Sciatic nerve (tissue), 2 donors: ENCODE data around the gene PRPF40A. TPM values are rescaled to one million over a fixed set of nuclear protein-coding genes. Genes with fewer than 3 reads are reported as not detected.
A peak's percentile ranks its signal among the peaks of the same experiment; 100 is the strongest.

Source experiments
- ATAC-seq: fragments of 200-7000 bp; cut with Tn5 transposase; one replicate; pipeline ENCODE4 v1.9.1; 2020; ENCODE audit warnings: mild to moderate bottlenecking, moderate library complexity
- DNase-seq: peaks from one replicate; pipeline ENCODE4 v3.0.0-alpha.2; 2020; ENCODE audit warnings: low spot score
- intact Hi-C: fragments of 100-400 bp; cut with DNase I; formaldehyde crosslinking; loops from one replicate; pipeline ENCODE4 v1.14.2; 2022
- total RNA-seq: library from RNA; stranded (reverse); fragmentation: NEBNext Ultra II Directional; extraction: Animal tissue kit (Norgen Biotek cat#: 25700); gene quantifications from one replicate; pipeline ENCODE4 v1.2.1, GENCODE V29; 2021
- donor health status: DM: no; HTN: no; CAD: no.
- donor health status: DM: no; HTN: no; CAD: no.

Gene PRPF40A
- total RNA-seq, 1 donor from 2014 or later: 88.8 TPM

DNA sequence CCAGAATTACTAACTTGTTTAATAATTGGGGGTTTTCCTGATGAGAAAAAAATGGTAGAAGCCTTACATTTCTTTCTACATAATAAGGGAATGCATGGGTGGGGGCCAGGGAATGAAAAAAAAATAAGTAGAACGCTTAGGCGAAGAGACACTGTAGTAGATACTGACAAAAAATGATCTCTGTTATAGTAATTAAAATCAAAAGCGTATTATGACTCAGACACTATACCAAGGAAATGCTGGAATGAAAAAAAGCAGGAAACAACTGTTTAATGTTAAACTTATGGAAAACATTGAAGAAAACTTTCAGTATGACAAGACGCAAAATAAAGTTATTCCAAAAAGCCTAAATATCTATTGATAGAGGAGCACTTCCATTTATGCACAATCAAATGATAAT lies 42.9 kb downstream of the PRPF40A start:
- intact Hi-C loops: no loop called here
- ATAC-seq: no peak
- no peak for DNase-seq

DNA sequence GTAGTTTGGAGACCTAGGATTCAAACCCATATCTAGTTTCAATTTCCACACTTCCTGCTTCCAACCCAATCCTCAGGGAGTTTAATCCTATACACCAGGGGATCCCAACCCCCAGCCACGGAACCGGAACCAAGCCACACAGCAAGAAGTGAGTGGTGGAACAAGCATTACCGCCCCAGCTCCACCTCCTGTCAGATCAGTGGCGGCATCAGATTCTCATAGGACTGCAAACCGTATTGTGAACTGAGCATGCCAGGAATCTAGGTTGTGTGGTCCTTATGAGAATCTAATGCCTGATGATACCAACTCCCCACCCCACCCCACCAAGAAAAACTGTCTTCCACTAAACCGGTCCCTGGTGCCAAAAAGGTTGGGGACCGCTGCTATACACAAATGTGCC lies 52.5 kb downstream of the PRPF40A start:
- no peak for ATAC-seq

DNA sequence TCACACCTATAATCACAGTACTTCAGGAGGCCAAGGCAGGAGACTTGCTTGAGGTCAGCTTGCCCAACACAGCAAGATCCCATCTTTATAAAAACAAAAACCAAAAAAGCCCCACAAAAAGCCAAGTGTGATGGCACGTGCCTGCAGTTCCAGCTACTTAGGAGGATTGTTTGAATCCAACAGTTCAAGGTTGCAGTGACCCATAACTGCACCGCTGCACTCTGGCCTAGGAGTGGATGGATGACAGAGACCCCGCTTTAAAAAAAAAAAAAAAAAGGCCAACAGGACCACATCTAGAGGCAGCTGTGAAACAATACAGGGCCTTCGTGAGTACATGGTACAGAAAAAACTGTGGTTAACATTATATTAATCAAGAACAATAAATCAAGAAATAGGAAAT lies 56.2 kb downstream of the PRPF40A start:
- ATAC-seq: no peak
- DNase-seq: no peak
- intact Hi-C loops: no loop called here

More for the DNA sequence above, 52.5 kb downstream of the PRPF40A start:
- intact Hi-C loops: no loop called here
- no peak for DNase-seq

GRCh38 chr2:152658221-152658620 lies 59.0 kb downstream of the PRPF40A start:
- DNase-seq (no peak), ATAC-seq (no peak)
- intact Hi-C loops: no loop called here

- intact Hi-C loops: no loop called here
- no peak for DNase-seq
- ATAC-seq: no peak
Measured at GRCh38 chr2:152657043-152657442, 60.2 kb downstream of the PRPF40A start.

DNA sequence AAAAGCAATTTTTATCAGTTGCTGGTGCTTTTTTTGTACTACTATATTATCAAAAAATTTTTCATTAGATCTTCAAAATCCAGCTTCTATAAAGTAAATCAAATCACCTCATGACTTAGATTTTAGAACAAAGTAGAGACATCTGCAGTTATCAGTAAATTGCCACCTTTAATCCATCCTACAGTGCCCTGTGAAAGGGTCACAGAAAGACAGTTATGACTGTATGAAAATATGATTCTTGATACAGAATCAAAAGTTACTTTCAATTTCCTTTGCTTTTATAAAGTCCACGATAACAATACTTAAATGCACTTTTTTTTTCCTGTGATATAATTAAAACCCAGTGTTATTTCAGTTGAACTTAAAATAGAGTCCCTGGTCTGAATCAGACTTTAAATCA lies 61.4 kb downstream of the PRPF40A start:
- no peak for ATAC-seq
- DNase-seq: no peak
- intact Hi-C loops: no loop called here

DNA sequence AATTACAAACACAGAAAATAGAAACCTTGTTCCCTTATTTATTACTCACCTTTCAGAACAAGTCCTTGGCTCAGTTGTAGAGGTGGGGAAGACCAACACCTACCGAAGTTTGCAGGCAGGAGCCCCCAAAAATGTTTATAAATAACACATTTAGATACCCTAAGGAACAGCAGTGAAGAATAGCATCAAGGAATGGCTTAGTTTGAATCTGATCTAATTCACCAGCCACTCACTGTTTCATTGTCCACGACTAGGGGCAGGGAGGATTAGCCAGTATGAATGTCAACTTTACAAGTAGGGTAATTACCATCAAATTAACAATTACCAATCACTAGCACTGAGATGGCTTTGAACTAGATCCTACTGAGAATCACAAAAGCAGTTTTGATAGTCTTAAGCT lies 65.4 kb downstream of the PRPF40A start:
- ATAC-seq (no peak), DNase-seq (no peak)
- intact Hi-C loops: no loop called here

DNA sequence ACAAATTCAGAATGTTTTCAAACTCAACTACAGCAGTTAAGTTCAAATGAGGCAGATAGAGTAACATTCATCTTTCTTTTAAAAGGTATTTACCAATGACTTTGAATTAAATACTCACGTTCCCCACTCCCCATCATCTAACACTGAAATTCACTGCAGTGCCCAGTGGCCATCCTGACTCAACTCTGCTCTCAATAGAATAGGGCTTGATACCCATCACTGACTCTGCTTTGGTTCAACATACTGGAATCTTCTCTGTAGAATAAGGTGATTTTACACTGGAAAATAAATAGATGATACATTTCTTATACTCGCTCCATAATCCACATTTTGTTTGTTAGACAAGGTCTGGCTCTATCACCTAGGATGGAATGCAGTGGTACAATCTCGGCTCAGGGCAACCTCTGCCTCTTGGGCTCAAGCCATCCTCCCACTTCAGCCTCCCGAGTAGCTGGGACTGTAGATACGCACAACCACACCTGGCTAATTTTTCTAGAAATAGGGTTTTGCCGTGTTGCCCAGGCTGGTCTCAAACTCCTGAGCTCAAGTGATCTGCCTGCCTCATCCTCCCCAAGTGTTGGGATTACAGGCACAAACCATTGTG lies 66.4 kb downstream of the PRPF40A start:
- intact Hi-C loops: no loop called here
- ATAC-seq: no peak
- no peak for DNase-seq

DNA sequence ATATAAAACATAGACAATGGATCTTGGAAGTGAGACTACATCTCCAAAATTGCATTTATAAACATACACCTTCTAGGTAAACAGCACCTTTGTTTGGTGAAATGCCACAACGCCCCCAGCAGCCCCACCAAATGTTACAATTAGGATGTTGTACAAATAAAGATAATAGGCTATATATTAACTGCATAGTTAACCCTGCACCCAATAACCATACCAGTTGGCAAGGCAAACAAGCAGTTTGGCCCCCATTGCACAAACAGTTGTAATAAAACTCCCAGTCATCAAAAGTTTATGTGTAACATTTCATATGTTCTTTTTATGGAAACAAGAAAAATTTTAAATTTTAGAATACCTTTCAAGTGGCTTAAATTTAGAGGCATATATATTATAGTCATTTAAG lies 67.3 kb downstream of the PRPF40A start:
- ATAC-seq (no peak), DNase-seq (no peak)
- intact Hi-C loops: no loop called here

DNA sequence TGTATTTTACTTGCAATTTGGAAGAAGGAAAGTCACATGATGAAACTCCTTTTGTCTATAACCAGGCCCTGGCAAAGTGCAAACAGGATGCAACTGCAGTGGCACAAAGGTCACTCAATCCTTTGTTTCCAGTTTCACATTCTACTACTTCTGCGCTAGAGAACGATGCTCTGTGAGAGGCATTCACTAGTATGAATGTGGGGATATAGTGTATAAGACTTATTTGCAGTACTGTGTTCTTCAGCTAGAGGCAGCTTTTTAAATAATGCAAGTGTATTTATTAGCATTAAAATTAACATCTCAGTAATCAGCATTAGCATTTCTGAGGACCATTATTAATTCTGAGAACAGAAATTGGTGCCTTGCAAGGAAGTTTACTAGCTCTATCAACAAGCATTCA lies 68.9 kb downstream of the PRPF40A start:
- ATAC-seq: peak; percentile 29
- intact Hi-C loops: no loop called here
- DNase-seq: no peak

- DNase-seq (peak; percentile 65), ATAC-seq (peak; percentile 63)
- intact Hi-C loops: no loop called here
Measured at GRCh38 chr2:152647552-152647951, 69.7 kb downstream of the PRPF40A start.

DNA sequence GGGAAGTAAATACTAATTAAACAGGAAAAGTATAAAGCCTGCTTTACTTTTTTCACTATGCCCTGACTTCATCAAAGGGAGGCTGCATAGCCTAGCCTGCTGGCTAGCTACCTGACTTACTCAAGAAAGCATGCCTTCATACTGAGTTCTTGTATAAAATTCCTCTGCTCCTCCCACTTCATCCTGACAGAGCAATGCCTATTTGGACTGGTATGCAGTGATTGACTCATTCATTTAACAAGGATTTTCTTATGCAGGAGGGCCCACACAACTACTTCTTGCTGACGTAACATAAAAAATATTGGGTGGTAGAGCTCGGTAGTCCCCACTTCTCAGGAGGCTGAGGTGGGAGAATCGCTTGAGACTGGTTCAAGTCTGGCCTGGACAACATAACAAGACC lies 70.5 kb downstream of the PRPF40A start:
- DNase-seq (no peak), ATAC-seq (peak; percentile 50)
- intact Hi-C loops: no loop called here

- ATAC-seq: no peak
- DNase-seq: no peak
- intact Hi-C loops: no loop called here
Measured at GRCh38 chr2:152646264-152646663, 71.0 kb downstream of the PRPF40A start.

- intact Hi-C loops: no loop called here
- no peak for ATAC-seq
- no peak for DNase-seq
Measured at GRCh38 chr2:152644189-152644873, 72.9 kb downstream of the PRPF40A start.

GRCh38 chr2:152638590-152638989 lies 78.7 kb downstream of the PRPF40A start:
- intact Hi-C loops: loop anchor here (5.0 to 10.0 kb wide), 3 partner anchors 304 to 654 kb away; partner anchors contain the start of gene FMNL2
- ATAC-seq (no peak), DNase-seq (no peak)

- intact Hi-C loops: loop anchor here (5.0 to 10.0 kb wide), 3 partner anchors 303 to 654 kb away; partner anchors contain the start of gene FMNL2
- no peak for DNase-seq
- ATAC-seq: no peak
Measured at GRCh38 chr2:152638056-152638455, 79.2 kb downstream of the PRPF40A start.

DNA sequence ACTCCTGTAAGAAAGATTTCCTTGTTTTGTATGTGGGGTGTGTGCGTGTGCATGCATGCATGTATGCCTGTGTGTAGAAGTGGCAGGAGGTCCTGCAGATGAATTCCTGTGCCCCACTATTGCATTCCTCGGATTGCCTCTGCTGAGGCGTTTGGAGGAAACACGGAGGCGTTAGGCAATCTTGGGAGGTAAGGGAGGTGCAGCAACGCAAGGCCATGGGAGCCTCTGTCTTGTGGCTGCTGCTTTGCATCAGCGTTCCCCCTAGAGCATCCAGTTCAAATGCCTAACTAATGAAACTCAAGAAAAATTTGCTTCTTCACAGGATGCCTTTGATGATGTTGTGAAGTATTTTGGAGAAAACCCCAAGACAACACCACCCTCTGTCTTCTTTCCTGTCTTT lies 80.0 kb downstream of the PRPF40A start:
- DNase-seq: no peak
- ATAC-seq: no peak
- intact Hi-C loops: loop anchor here (5.0 to 10.0 kb wide), 3 partner anchors 302 to 655 kb away; partner anchors contain the start of gene FMNL2

DNA sequence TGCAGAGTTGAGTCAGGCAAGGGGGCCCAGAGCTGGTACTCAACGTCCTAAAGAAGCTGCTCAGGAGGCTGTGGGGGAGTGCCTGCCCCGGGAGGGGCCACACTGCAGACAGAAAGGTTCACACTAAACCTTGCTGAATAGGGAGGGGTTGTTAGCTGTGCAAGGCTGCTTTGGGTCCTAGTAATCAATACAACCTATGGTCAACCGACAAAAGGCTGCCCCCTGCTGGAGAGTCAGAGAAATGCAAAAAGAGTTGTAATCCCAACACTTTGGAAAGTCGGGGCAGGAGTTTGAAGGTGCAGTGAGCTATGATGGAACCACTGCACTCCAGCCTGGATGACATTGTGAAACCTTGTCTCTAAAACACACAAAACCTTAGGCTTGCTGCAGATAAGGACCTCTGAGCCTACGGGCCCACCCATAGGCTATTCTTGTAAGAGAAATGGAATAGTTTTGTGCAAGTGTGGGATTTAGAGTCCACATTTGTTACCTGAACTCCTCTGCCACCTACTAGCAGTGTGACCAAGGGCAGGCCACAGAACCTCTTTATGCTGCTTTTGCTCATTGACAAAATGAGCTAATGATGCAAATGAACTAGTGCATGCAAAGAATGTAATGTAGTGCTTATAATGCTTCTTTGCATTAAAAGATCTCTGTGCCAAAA lies 81.5 kb downstream of the PRPF40A start:
- peak; percentile 61 for ATAC-seq
- intact Hi-C loops: loop anchor here (5.0 to 10.0 kb wide), 3 partner anchors 301 to 657 kb away; partner anchors contain the start of gene FMNL2
- DNase-seq: peak; percentile 82

DNA sequence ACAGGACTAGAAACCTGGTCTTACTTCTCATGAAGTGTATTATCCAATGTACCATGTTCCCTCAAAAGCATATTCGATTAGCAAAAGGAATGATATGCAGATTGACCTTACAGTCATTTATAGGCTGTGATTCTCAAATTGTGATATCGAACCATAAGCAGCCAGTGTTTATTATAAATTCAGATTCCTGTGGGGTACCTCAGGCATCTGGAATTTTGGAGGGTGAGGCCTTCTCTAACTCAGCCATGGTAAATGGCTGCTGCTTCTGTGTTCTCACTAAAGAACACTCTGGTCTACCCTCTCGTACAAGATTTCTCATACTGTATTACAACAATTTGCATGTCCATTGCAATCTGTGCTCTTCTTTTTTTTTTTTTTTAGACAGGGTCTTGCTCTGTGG lies 84.5 kb downstream of the PRPF40A start:
- no peak for DNase-seq
- ATAC-seq: no peak
- intact Hi-C loops: loop anchor here (10.0 kb wide), 1 partner anchor 298 kb away; the partner anchor contains the start of gene FMNL2

DNA sequence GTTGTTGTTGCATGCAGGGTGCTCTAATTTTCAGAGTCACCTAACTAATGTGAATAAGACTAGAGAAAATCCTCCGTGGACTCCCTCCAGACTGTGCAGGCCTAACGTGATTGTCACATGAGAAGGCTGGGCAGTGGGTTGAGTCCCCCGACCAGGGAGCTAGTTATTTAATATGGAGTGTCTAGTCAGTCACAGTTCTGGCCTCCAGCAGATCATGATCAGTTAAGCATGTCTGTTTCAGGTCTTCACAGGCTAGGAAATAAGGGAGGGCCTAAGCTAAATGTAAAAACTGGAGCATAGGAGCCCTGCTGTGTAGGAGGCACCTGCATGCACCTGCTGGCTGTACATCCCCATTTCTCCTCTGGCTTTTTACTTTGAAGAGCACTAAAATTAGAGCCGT lies 86.8 kb downstream of the PRPF40A start:
- ATAC-seq: no peak
- DNase-seq: no peak
- intact Hi-C loops: loop anchor here (10.0 kb wide), 1 partner anchor 296 kb away; the partner anchor contains the start of gene FMNL2
